K562 (cell line): ENCODE measurements around the gene KCNK3. TPM values are rescaled to one million over a fixed set of nuclear protein-coding genes. Genes with fewer than 3 reads are reported as not detected.

Experiments
- ATAC-seq: fragments of 200-7000 bp; cut with Tn5 transposase; 3 replicates; pipeline ENCODE4 v1.9.1; 2020; ENCODE audit warnings: moderate library complexity
- BruUV-seq: library from RNA; stranded (reverse); fragments of 400-500 nt; replicated peaks from 2 replicates; lab custom pipeline; 2021; lab: Mats Ljungman, UMichigan
- CTCF ChIA-PET: fragments of 300-600 bp; formaldehyde crosslinking; extraction: SDS; loops from one replicate; lab custom pipeline; 2021; ENCODE audit warnings: low intra/inter-chr PET ratio; lab: Yijun Ruan, JAX
- POLR2A ChIA-PET: fragments of 300-600, 350-650 bp; sonication (Branson Sonifier 250); formaldehyde crosslinking; extraction: SDS; loops from one replicate; lab custom pipeline; 2021; ENCODE audit warnings: antibody characterized with exemption, inconsistent platforms; lab: Yijun Ruan, JAX
- DNase-seq, 4 experiments: peaks; one replicate each; pipeline versions ENCODE4 v3.0.0 to v3.0.0-alpha.2; 2011 to 2018; ENCODE audit warnings: low spot score in 3 of 4, mixed read lengths in 3 of 4; ENCODE audit errors: extremely low read depth in 1 of 4
- FAIRE-seq: peaks from 2 replicates; lab custom pipeline; 2011; peaks lifted over from hg19 to GRCh38; lab: Jason Lieb, UNC
- H2AFZ ChIP-seq: 2 replicates; pipeline ENCODE4 v1.6.0; 2011; ENCODE audit warnings: low read depth, low read length, control low read depth, inconsistent platforms
- H3K27ac ChIP-seq: fragments of 200-600 bp; 3 replicates; pipeline ENCODE4 v1.8.0; 2011; ENCODE audit warnings: low read depth, mild to moderate bottlenecking, control low read depth, inconsistent platforms, low read length, moderate library complexity, mixed read lengths; ENCODE audit errors: extremely low read depth
- H3K27me3 ChIP-seq, 2 experiments: fragments of 300-600 bp in 1 of 2; 2 replicates in 1 of 2; 3 replicates in 1 of 2; pipeline versions ENCODE4 v1.6.0 to v1.8.0; 2011; ENCODE audit warnings: inconsistent platforms in 2 of 2, low read length in 2 of 2, mild to moderate bottlenecking in 1 of 2, mixed read lengths in 1 of 2, moderate library complexity in 1 of 2; ENCODE audit not compliant: control insufficient read depth in 2 of 2, insufficient read depth in 2 of 2
- H3K36me3 ChIP-seq: fragments of 300-600 bp; 3 replicates; pipeline ENCODE4 v1.8.0; 2011; ENCODE audit warnings: mild to moderate bottlenecking, low read length, inconsistent platforms; ENCODE audit not compliant: control insufficient read depth, insufficient read depth
- H3K4me1 ChIP-seq, 2 experiments: fragments of 200-600 bp in 1 of 2; replicated peaks in 1 of 2; 2 replicates in 1 of 2; 3 replicates in 1 of 2; pipeline versions ENCODE4 v1.5.1 to v1.8.0; 2011; ENCODE audit warnings: inconsistent platforms in 2 of 2, low read length in 2 of 2, mild to moderate bottlenecking in 1 of 2, mixed read lengths in 1 of 2, moderate library complexity in 1 of 2; ENCODE audit not compliant: control insufficient read depth in 2 of 2, insufficient read depth in 2 of 2
- H3K4me2 ChIP-seq: 2 replicates; pipeline ENCODE4 v1.6.1; 2011; ENCODE audit warnings: low read length, control low read depth, inconsistent platforms, mixed read lengths; ENCODE audit not compliant: insufficient read depth
- H3K4me3 ChIP-seq: fragments of 200-600 bp; sonication (generic), shearing (Covaris generic); 2 replicates; pipeline ENCODE4 v1.5.1; 2016; ENCODE audit warnings: control low read depth, inconsistent platforms
- H3K79me2 ChIP-seq: fragments of 200-600 bp; 3 replicates; pipeline ENCODE4 v1.8.0; 2011; ENCODE audit warnings: low read length, inconsistent platforms; ENCODE audit not compliant: control insufficient read depth, insufficient read depth
- H3K9ac ChIP-seq, 2 experiments: 2 replicates each; pipeline versions ENCODE4 v1.6.0 to v1.6.1; 2011; ENCODE audit warnings: low read depth in 2 of 2, low read length in 2 of 2, control low read depth in 1 of 2, inconsistent platforms in 1 of 2, mild to moderate bottlenecking in 1 of 2, mixed read lengths in 1 of 2; ENCODE audit not compliant: insufficient read depth in 1 of 2
- H3K9me1 ChIP-seq: one replicate; pipeline ENCODE4 v1.6.0; 2011; ENCODE audit warnings: inconsistent platforms, mild to moderate bottlenecking, low read length, moderate library complexity; ENCODE audit not compliant: control insufficient read depth, insufficient read depth
- H3K9me3 ChIP-seq: replicated peaks from 2 replicates; pipeline ENCODE4 v1.5.1; 2011; ENCODE audit warnings: low read depth, low read length, inconsistent platforms; ENCODE audit not compliant: control insufficient read depth, insufficient read depth
- H4K20me1 ChIP-seq: replicated peaks from 2 replicates; pipeline ENCODE4 v1.6.1; 2011; ENCODE audit warnings: low read length, inconsistent platforms, mixed read lengths; ENCODE audit not compliant: control insufficient read depth, insufficient read depth
- BRD9 ChIP-seq: fragments of 450-650 bp; IDR thresholded peaks from 2 replicates; pipeline ENCODE4 v1.6.1; 2018; ENCODE audit warnings: low read depth; ENCODE audit not compliant: partially characterized antibody
- ESRRB ChIP-seq: fragments of 250-450 bp; sonication (Bioruptor Pico); IDR thresholded peaks from 2 replicates; pipeline ENCODE4 v1.5.0; 2020; ENCODE audit warnings: mild to moderate bottlenecking, moderate library complexity, borderline replicate concordance
- HSF4 ChIP-seq: fragments of 250-450 bp; sonication (Bioruptor Pico); IDR thresholded peaks from 2 replicates; pipeline ENCODE4 v2.1.2; 2022; ENCODE audit warnings: mild to moderate bottlenecking, moderate library complexity, borderline replicate concordance
- MTF1 ChIP-seq: fragments of 250-450 bp; sonication (Bioruptor Pico); IDR thresholded peaks from 2 replicates; pipeline ENCODE4 v1.9.0; 2021; ENCODE audit warnings: moderate library complexity, mild to moderate bottlenecking, inconsistent platforms, borderline replicate concordance
- POLR2G ChIP-seq: fragments of 200-400 bp; formaldehyde crosslinking; IDR thresholded peaks from 2 replicates; pipeline ENCODE4 v1.6.1; 2017; ENCODE audit warnings: low read depth, mild to moderate bottlenecking, antibody characterized with exemption, low read length, moderate library complexity
- SMARCA5 ChIP-seq: fragments of 450-650 bp; IDR thresholded peaks from 2 replicates; pipeline ENCODE4 v1.6.1; 2016
- TFE3 ChIP-seq: fragments of 450-650 bp; formaldehyde crosslinking; IDR thresholded peaks from 2 replicates; pipeline ENCODE4 v1.4.0; 2020; ENCODE audit warnings: mild to moderate bottlenecking, mixed read lengths
- ZFPM2 ChIP-seq: fragments of 250-450 bp; sonication (Bioruptor Pico); IDR thresholded peaks from 2 replicates; pipeline ENCODE4 v1.5.1; 2022; ENCODE audit warnings: mild to moderate bottlenecking
- ZNF124 ChIP-seq: sonication (generic); formaldehyde crosslinking; IDR thresholded peaks from 2 replicates; pipeline ENCODE4 v1.8.1; 2022; ENCODE audit warnings: missing genetic modification reagents
- ZNF507 ChIP-seq: conservative IDR thresholded peaks from 2 replicates; pipeline ENCODE4 v1.6.1; 2017; ENCODE audit warnings: missing genetic modification characterization, missing compliant biosample characterization
- WGBS: fragments of 100-300 bp; shearing (Covaris generic); methylation state at CpG from one replicate; pipeline ENCODE4 v1.1.6; 2016; ENCODE audit warnings: low coverage, mixed read lengths; ENCODE audit not compliant: insufficient coverage; ENCODE audit errors: missing lambda C conversion rate; 5-methylcytosine and 5-hydroxymethylcytosine counted together
- in situ Hi-C: fragments of 300-500 bp; cut with MboI; formaldehyde crosslinking; loops from 4 replicates; pipeline ENCODE4 v1.15.0; 2018; ENCODE audit warnings: inconsistent platforms, mixed read lengths
- intact Hi-C: fragments of 100-400 bp; cut with micrococcal nuclease; formaldehyde crosslinking; loops from 2 replicates; pipeline ENCODE4 v1.14.2; 2022
- polyA plus RNA-seq, 8 experiments: library from polyadenylated mRNA; depleted of rRNA in 4 of 8; stranded (reverse) in 5 of 8; unstranded in 3 of 8; fragments of >200 nt; fragmentation: Nextera tagmentation in 2 of 8; fragmentation: Illumina TruSeq in 1 of 8; extraction: Ambion mirVana in 2 of 8; extraction: Trizol in 1 of 8; gene quantifications; 2 replicates each; pipeline versions ENCODE4 v1.2.1 to v1.2.3, GENCODE V29; 2011 to 2014; ENCODE audit warnings: inconsistent platforms in 1 of 8, missing spikeins in 1 of 8
- total RNA-seq, 7 experiments: library from RNA; depleted of rRNA in 6 of 7; stranded (reverse); fragments of >200 nt in 6 of 7; fragmentation: Illumina TruSeq in 2 of 7; extraction: Trizol in 2 of 7; gene quantifications; 2 replicates each; pipeline versions ENCODE4 v1.2.1 to v1.2.3, GENCODE V29; 2011 to 2021; ENCODE audit warnings: low replicate concordance in 1 of 7
- TF ChIP-seq, protein P1 (sequence below): sonication (generic); formaldehyde crosslinking; IDR thresholded peaks from 2 replicates; pipeline ENCODE4 v1.8.1; 2023; ENCODE audit warnings: mild to moderate bottlenecking, missing genetic modification reagents

KCNK3 gene
- total and polyA plus RNA-seq, 9 of the 15 experiments (the other 6 are each of a cell fraction or from before 2014, with no cell fraction given), result 0.01 to 0.20 (median 0.07) TPM; not detected in 5

DNA sequence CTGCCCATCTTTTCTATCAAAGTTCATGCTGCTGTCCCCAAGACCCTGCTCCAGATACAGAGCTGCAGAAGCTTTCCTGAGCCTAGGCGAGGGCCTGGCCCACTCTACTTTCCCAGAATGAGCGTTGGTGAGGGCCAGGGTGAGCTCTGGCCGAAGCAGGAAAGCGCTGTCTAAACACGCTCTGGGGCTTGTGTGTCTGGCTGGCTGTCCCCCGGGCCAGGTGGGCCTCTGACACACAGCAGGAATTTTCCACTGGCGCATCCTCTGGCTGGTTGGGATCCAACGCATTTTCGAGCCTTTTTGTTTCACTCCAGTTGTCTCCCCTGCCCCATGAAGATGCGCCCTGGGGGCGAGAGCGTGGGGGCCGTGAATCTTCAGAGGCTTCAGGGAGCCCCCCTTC lies 17.8 kb upstream of the KCNK3 start:
- POLR2A ChIA-PET, result interaction anchor here (0.6 kb wide), 1 partner anchor 715 kb away, joined by 3 read pairs; no protein-coding TSS in a partner anchor
- Histone ChIP-seq H4K20me1 (no peaks in the 10 kb centered on the region), H2AFZ (no peak overlapping the region), H3K27ac (no peak overlapping the region), H3K36me3 (no peaks in the 10 kb centered on the region), H3K9me1 (no peaks in the 10 kb centered on the region), H3K9ac (no peak overlapping the region), H3K4me1 (no peaks in the 10 kb centered on the region), H3K79me2 (no peaks in the 10 kb centered on the region), H3K9me3 (0 out of 2 replicates have a peak, but pooled peaks cover 3% of the 10 kb centered on the region), H3K4me2 (no peak overlapping the region), H3K27me3 (peaks cover 18 to 54% of the 10 kb centered on the region in 2 experiments), H3K4me3 (no peak overlapping the region)
- FAIRE-seq (no peak), DNase-seq (no peak), ATAC-seq (no peak)
- in situ Hi-C loops (no loop called here), intact Hi-C loops (no loop called here)
- TF ChIP-seq POLR2G (no peak), BRD9 (no peak), ZNF124 (CRISPR knock-in tag) (no peak), TFE3 (no peak), ZFPM2 (CRISPR knock-in tag) (no peak), ZNF507 (no peak), HSF4 (CRISPR knock-in tag) (no peak), SMARCA5 (no peak), ESRRB (CRISPR knock-in tag) (no peak), MTF1 (CRISPR knock-in tag) (no peak)
- TF ChIP-seq, protein P1, sequence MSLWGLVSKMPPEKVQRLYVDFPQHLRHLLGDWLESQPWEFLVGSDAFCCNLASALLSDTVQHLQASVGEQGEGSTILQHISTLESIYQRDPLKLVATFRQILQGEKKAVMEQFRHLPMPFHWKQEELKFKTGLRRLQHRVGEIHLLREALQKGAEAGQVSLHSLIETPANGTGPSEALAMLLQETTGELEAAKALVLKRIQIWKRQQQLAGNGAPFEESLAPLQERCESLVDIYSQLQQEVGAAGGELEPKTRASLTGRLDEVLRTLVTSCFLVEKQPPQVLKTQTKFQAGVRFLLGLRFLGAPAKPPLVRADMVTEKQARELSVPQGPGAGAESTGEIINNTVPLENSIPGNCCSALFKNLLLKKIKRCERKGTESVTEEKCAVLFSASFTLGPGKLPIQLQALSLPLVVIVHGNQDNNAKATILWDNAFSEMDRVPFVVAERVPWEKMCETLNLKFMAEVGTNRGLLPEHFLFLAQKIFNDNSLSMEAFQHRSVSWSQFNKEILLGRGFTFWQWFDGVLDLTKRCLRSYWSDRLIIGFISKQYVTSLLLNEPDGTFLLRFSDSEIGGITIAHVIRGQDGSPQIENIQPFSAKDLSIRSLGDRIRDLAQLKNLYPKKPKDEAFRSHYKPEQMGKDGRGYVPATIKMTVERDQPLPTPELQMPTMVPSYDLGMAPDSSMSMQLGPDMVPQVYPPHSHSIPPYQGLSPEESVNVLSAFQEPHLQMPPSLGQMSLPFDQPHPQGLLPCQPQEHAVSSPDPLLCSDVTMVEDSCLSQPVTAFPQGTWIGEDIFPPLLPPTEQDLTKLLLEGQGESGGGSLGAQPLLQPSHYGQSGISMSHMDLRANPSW, result no peak
- CTCF ChIA-PET, result no interaction called here
- WGBS, result 0% methylated on average over 12 of the region's 13 CpGs
- BruUV-seq, result no TSS peak
